AG04449 (cell line): Measurements from ENCODE around the gene TEAD1.

Experiments used
- CTCF ChIA-PET: fragments of 350-600 bp; formaldehyde crosslinking; extraction: SDS; loops from one replicate; lab custom pipeline; 2021; ENCODE audit warnings: antibody characterized with exemption; lab: Yijun Ruan, JAX
- POLR2A ChIA-PET: fragments of 400-600, 350-600 bp; formaldehyde crosslinking; extraction: SDS; loops from one replicate; lab custom pipeline; 2020; ENCODE audit warnings: antibody characterized with exemption, inconsistent platforms; lab: Yijun Ruan, JAX
- DNase-seq: peaks from one replicate; pipeline ENCODE4 v3.0.0-alpha.2; 2010; ENCODE audit warnings: low read depth, low spot score
- H3K4me3 ChIP-seq: 2 replicates; pipeline ENCODE4 v1.5.1; 2011; ENCODE audit warnings: low read depth, mild to moderate bottlenecking, control low read depth, low read length
- CTCF ChIP-seq: IDR thresholded peaks from one replicate; pipeline ENCODE4 v1.5.1; 2011; ENCODE audit warnings: mild to moderate bottlenecking, moderate library complexity, low read length, control low read depth, inconsistent platforms; ENCODE audit not compliant: insufficient read depth; ENCODE audit errors: missing control alignments

TEAD1 gene

GRCh38 chr11:12950670-12951069 lies 276.4 kb downstream of the TEAD1 start:
- H3K4me3 ChIP-seq: no peak overlapping the region
- no peak for TF ChIP-seq CTCF
- POLR2A ChIA-PET: no interaction called here
- no peak for DNase-seq
- CTCF ChIA-PET: interaction anchor here (2.8 kb wide), 1 partner anchor 14 kb away, joined by 8 read pairs; no protein-coding TSS in a partner anchor

DNA sequence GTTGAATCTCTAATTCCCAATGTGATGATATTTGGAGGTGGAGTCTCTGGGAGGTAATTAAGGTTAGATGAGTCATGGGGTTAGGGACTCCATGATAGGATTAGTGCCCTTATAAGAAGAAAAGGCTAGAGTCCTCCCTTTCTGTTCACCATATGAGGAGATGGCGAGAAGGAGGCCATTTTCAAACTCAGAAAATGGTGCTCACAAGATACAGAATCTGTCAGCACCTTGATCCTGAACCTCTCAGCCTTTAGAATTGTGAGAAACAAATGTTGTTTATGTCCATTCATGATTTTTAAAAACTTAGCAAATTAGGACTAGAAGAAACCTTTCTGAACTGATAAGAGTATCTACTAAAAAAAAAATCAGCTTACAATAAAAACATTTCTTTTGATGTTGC lies 277.2 kb downstream of the TEAD1 start:
- no peak for DNase-seq
- POLR2A ChIA-PET: no interaction called here
- no peak overlapping the region for H3K4me3 ChIP-seq
- CTCF ChIA-PET: no interaction called here
- no peak for TF ChIP-seq CTCF

DNA sequence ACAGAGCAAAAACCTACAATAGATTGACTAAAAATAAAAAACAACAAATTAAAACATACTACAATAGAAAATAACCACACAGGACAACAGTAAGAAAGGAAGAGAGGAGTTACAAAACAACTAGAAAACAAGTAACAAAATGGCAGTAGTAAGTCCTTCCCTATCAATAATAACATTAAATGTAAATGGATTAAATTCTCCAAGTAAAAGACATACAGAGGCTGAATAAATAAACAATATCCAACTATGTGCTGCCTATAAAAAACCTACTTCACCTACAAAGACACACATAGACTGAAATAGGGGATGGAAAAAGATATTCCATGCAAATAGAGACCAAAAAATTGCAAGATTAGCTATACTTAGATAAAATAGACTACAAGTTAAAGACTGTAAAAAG lies 277.9 kb downstream of the TEAD1 start:
- no peak for TF ChIP-seq CTCF
- DNase-seq: no peak
- no peak overlapping the region for H3K4me3 ChIP-seq
- ChIA-PET POLR2A (no interaction called here), CTCF (interaction anchor here (2.9 kb wide), 1 partner anchor 12 kb away, joined by 10 read pairs; no protein-coding TSS in a partner anchor)

DNA sequence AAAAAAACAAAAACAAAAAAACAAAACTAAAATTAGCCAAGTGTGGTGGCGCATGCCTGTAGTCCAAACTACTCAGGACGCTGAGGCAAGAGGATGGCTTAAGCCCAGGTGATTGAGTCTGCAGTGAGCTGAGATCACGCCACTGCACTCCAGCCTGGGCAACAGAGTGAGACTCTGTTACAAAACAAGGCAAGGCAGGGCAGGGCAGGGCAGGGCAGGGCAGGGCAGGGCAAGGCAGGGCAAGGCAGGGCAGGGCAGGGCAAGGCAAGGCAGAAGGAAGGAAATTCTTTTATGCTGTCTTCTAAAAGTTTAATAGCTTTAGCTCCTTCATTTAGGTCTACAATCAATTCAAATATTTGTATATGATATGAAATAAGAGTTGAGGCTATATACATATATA lies 284.8 kb downstream of the TEAD1 start:
- no peak for DNase-seq
- POLR2A ChIA-PET: no interaction called here
- TF ChIP-seq CTCF: no peak
- CTCF ChIA-PET: interaction anchor here (0.9 to 14.0 kb wide), 5 partner anchors 27 to 671 kb away, joined by 3 to 357 read pairs (median 3); no protein-coding TSS in a partner anchor
- H3K4me3 ChIP-seq: no peak overlapping the region

DNA sequence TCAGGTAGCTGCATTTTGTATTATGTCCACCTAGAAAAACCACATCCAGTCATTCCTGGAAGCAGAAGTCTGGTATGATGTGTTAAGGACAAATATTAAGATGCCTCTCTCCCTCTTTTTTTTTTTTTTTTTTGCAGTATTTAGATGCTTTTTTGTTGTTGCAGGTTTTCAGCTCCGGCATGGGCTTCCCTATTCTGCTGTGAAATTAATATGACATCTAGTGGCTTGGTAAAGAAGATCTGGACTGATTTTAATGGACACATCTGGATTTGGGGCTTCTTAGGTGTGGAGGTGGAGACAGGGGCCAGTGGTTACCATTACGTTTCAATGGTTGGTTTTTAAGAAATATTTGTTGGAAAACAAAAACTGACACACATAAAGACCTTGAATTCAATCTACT lies 287.4 kb downstream of the TEAD1 start:
- DNase-seq: no peak
- no peak overlapping the region for H3K4me3 ChIP-seq
- TF ChIP-seq CTCF: no peak
- ChIA-PET POLR2A (no interaction called here), CTCF (interaction anchor here (0.8 to 14.0 kb wide), 19 partner anchors 9 to 674 kb away, joined by 3 to 357 read pairs (median 7); partner anchors contain the start of gene PARVA)

GRCh38 chr11:12962306-12962705 lies 288.1 kb downstream of the TEAD1 start:
- H3K4me3 ChIP-seq: no peak overlapping the region
- DNase-seq: no peak
- ChIA-PET CTCF (interaction anchor here (0.8 to 14.0 kb wide), 25 partner anchors 8 to 674 kb away, joined by 3 to 357 read pairs (median 7); partner anchors contain the start of gene PARVA), POLR2A (no interaction called here)
- TF ChIP-seq CTCF: no peak
